Liver (tissue), 9 donors: ENCODE measurements around the gene B3GALT4. TPM values are rescaled to one million over a fixed set of nuclear protein-coding genes. Genes with fewer than 3 reads are reported as not detected.
A peak's percentile ranks its signal among the peaks of the same experiment; 100 is the strongest.

Experiments used
- DNase-seq: peaks from one replicate; pipeline ENCODE4 v3.0.0-alpha.2; 2017; ENCODE audit warnings: low spot score
- H3K27ac ChIP-seq, 2 donors: one replicate each; pipeline ENCODE4 v1.7.0; 2013; ENCODE audit warnings: inconsistent platforms in 2 of 2, low read length in 2 of 2, control low read depth in 1 of 2, low read depth in 1 of 2, mild to moderate bottlenecking in 1 of 2
- H3K27me3 ChIP-seq, 4 donors: one replicate each; pipeline versions ENCODE4 v1.6.1 to v1.7.0; 2013; ENCODE audit warnings: low read length in 3 of 4, inconsistent platforms in 1 of 4, mild to moderate bottlenecking in 1 of 4, moderate library complexity in 1 of 4; ENCODE audit not compliant: control insufficient read depth in 4 of 4, insufficient read depth in 4 of 4
- H3K36me3 ChIP-seq, 4 donors: one replicate each; pipeline versions ENCODE4 v1.6.1 to v1.7.0; 2013; ENCODE audit warnings: low read length in 3 of 4, mild to moderate bottlenecking in 3 of 4, low read depth in 1 of 4, moderate library complexity in 1 of 4; ENCODE audit not compliant: control insufficient read depth in 4 of 4, insufficient read depth in 3 of 4
- H3K4me1 ChIP-seq, 4 donors: one replicate each; pipeline versions ENCODE4 v1.6.1 to v1.7.0; 2013; ENCODE audit warnings: low read length in 3 of 4, mild to moderate bottlenecking in 3 of 4, moderate library complexity in 1 of 4; ENCODE audit not compliant: control insufficient read depth in 4 of 4, insufficient read depth in 4 of 4
- H3K4me3 ChIP-seq, 3 donors: one replicate each; pipeline versions ENCODE4 v1.6.1 to v1.7.0; 2013; ENCODE audit warnings: low read length in 3 of 3, control low read depth in 1 of 3, low read depth in 1 of 3, mild to moderate bottlenecking in 1 of 3
- H3K9ac ChIP-seq, 2 donors: one replicate each; pipeline ENCODE4 v1.7.0; 2013; ENCODE audit warnings: low read length in 2 of 2, mild to moderate bottlenecking in 2 of 2, moderate library complexity in 2 of 2, control low read depth in 1 of 2, low read depth in 1 of 2
- H3K9me3 ChIP-seq, 4 donors: one replicate each; pipeline versions ENCODE4 v1.6.1 to v1.7.0; 2013; ENCODE audit warnings: low read length in 3 of 4; ENCODE audit not compliant: control insufficient read depth in 4 of 4
- ATF3 ChIP-seq: IDR thresholded peaks from 2 replicates; pipeline ENCODE4 v1.6.1; 2016; ENCODE audit warnings: antibody characterized with exemption
- EGR1 ChIP-seq, 2 donors: IDR thresholded peaks; 2 replicates each; pipeline ENCODE4 v1.6.1; 2016 to 2018; ENCODE audit warnings: antibody characterized with exemption in 2 of 2, low read depth in 2 of 2
- FOXA1 ChIP-seq: IDR thresholded peaks from 2 replicates; pipeline ENCODE4 v1.6.1; 2016; ENCODE audit warnings: antibody characterized with exemption
- FOXA2 ChIP-seq: IDR thresholded peaks from 2 replicates; pipeline ENCODE4 v1.6.1; 2016; ENCODE audit warnings: antibody characterized with exemption
- GABPA ChIP-seq, 2 donors: IDR thresholded peaks in 1 of 2; conservative IDR thresholded peaks in 1 of 2; 2 replicates each; pipeline ENCODE4 v1.6.1; 2016; ENCODE audit warnings: antibody characterized with exemption in 2 of 2, mild to moderate bottlenecking in 1 of 2, moderate library complexity in 1 of 2
- HNF4A ChIP-seq, 2 donors: conservative IDR thresholded peaks; 2 replicates each; pipeline ENCODE4 v1.6.1; 2016; ENCODE audit warnings: antibody characterized with exemption in 2 of 2, mild to moderate bottlenecking in 2 of 2
- HNF4G ChIP-seq: IDR thresholded peaks from 2 replicates; pipeline ENCODE4 v1.6.1; 2016; ENCODE audit warnings: antibody characterized with exemption
- JUND ChIP-seq, 2 donors: IDR thresholded peaks; 2 replicates each; pipeline ENCODE4 v1.6.1; 2016; ENCODE audit warnings: antibody characterized with exemption in 2 of 2
- NR2F2 ChIP-seq: IDR thresholded peaks from 2 replicates; pipeline ENCODE4 v1.6.1; 2016; ENCODE audit warnings: antibody characterized with exemption
- RAD21 ChIP-seq, 2 donors: IDR thresholded peaks; 2 replicates each; pipeline ENCODE4 v1.6.1; 2016; ENCODE audit warnings: antibody characterized with exemption in 2 of 2, mild to moderate bottlenecking in 2 of 2
- RXRA ChIP-seq, 2 donors: IDR thresholded peaks; 2 replicates each; pipeline ENCODE4 v1.6.1; 2017 to 2018; ENCODE audit warnings: antibody characterized with exemption in 2 of 2, mild to moderate bottlenecking in 1 of 2
- SP1 ChIP-seq: IDR thresholded peaks from 2 replicates; pipeline ENCODE4 v1.6.1; 2018; ENCODE audit warnings: antibody characterized with exemption, mild to moderate bottlenecking
- TAF1 ChIP-seq: conservative IDR thresholded peaks from 2 replicates; pipeline ENCODE4 v1.6.1; 2016; ENCODE audit warnings: antibody characterized with exemption, mild to moderate bottlenecking
- YY1 ChIP-seq: IDR thresholded peaks from 2 replicates; pipeline ENCODE4 v1.6.1; 2016; ENCODE audit warnings: antibody characterized with exemption, mild to moderate bottlenecking
- WGBS: extraction: QIAGEN DNeasy Blood & Tissue Kit; methylation state at CpG from one replicate; pipeline ENCODE4 v1.1.7; 2013; 5-methylcytosine and 5-hydroxymethylcytosine counted together
- polyA plus RNA-seq, 2 donors: library from polyadenylated mRNA; stranded (reverse) in 1 of 2; unstranded in 1 of 2; fragments of 200-250 nt in 1 of 2; fragments of >200 nt in 1 of 2; fragmentation: Nextera tagmentation in 1 of 2; extraction: Ambion mirVana in 1 of 2; gene quantifications; one replicate each; pipeline versions ENCODE4 v1.2.1 to v1.2.3, GENCODE V29; 2013 to 2015
- total RNA-seq, 2 donors: library from RNA; depleted of rRNA; stranded (reverse); fragments of >200 nt; gene quantifications; one replicate each; pipeline ENCODE4 v1.2.3, GENCODE V29; 2014
- TF ChIP-seq, protein P1 (sequence below): IDR thresholded peaks from 2 replicates; pipeline ENCODE4 v1.6.1; 2016; ENCODE audit warnings: antibody characterized with exemption
- TF ChIP-seq, protein P2 (sequence below): IDR thresholded peaks from 2 replicates; pipeline ENCODE4 v1.6.1; 2016; ENCODE audit warnings: antibody characterized with exemption
- TF ChIP-seq, protein P3 (sequence below): fragments of 150-350 bp; IDR thresholded peaks from 2 replicates; pipeline ENCODE4 v1.5.1; 2017; ENCODE audit warnings: improper control_type of control experiment, low read depth, low read length; ENCODE audit not compliant: missing input control
- donor health status: healthy.
- donor health status: healthy.
- donor health status: healthy.
- donor health status: healthy.
- donor health status: healthy.

Gene B3GALT4
- total and polyA plus RNA-seq, 4 donors: 1.5 to 2.7 (median 1.9) TPM

DNA sequence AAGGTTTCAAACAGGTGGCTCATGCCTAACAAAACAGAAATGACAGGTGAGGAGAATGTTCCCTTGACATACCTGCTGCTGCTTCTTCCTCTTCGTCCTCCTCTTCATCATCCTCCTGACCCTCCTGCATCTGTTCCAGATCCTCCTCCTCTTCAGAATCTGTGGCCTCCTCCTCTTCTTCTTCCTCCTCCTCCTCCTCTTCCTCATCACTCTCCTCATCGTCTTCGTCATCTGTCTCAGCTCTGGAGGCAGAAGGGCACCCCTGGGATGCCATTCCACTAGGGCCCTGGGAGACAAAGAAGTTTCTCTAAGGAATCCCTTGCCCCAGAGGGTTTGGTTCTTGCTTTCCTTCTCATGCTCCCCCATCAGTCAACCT, 43.0 kb downstream of the B3GALT4 start:
- Histone ChIP-seq H3K27me3 (no peaks in the 10 kb centered on the region), H3K9me3 (no peaks in the 10 kb centered on the region), H3K4me1 (peaks cover 21 to 59% (median 50%) of the 10 kb centered on the region in 4 donors), H3K36me3 (peaks cover 0 to 16% (median 8%) of the 10 kb centered on the region in 4 donors), H3K27ac (peak overlapping the region; percentile 47 to 85), H3K9ac (no peak overlapping the region), H3K4me3 (no peak overlapping the region)
- TF ChIP-seq SP1 (no peak), EGR1 (IDR thresholded peaks at IDR 0.05; ENCODE audit: low read depth in 2 of 2) (no peak), JUND (IDR thresholded peaks at IDR 0.05) (no peak), FOXA2 (no peak), FOXA1 (no peak), RXRA (IDR thresholded peaks at IDR 0.05) (no peak), NR2F2 (no peak), HNF4A (conservative IDR thresholded peaks at IDR 0.05) (no peak), RAD21 (IDR thresholded peaks at IDR 0.05) (no peak), YY1 (no peak)
- TF ChIP-seq, protein P1, sequence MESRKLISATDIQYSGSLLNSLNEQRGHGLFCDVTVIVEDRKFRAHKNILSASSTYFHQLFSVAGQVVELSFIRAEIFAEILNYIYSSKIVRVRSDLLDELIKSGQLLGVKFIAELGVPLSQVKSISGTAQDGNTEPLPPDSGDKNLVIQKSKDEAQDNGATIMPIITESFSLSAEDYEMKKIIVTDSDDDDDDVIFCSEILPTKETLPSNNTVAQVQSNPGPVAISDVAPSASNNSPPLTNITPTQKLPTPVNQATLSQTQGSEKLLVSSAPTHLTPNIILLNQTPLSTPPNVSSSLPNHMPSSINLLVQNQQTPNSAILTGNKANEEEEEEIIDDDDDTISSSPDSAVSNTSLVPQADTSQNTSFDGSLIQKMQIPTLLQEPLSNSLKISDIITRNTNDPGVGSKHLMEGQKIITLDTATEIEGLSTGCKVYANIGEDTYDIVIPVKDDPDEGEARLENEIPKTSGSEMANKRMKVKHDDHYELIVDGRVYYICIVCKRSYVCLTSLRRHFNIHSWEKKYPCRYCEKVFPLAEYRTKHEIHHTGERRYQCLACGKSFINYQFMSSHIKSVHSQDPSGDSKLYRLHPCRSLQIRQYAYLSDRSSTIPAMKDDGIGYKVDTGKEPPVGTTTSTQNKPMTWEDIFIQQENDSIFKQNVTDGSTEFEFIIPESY: no peak
- TF ChIP-seq, protein P2, sequence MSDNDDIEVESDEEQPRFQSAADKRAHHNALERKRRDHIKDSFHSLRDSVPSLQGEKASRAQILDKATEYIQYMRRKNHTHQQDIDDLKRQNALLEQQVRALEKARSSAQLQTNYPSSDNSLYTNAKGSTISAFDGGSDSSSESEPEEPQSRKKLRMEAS: no peak
- WGBS: 92% methylated on average over 3 of the region's 3 CpGs
- DNase-seq: no peak

DNA sequence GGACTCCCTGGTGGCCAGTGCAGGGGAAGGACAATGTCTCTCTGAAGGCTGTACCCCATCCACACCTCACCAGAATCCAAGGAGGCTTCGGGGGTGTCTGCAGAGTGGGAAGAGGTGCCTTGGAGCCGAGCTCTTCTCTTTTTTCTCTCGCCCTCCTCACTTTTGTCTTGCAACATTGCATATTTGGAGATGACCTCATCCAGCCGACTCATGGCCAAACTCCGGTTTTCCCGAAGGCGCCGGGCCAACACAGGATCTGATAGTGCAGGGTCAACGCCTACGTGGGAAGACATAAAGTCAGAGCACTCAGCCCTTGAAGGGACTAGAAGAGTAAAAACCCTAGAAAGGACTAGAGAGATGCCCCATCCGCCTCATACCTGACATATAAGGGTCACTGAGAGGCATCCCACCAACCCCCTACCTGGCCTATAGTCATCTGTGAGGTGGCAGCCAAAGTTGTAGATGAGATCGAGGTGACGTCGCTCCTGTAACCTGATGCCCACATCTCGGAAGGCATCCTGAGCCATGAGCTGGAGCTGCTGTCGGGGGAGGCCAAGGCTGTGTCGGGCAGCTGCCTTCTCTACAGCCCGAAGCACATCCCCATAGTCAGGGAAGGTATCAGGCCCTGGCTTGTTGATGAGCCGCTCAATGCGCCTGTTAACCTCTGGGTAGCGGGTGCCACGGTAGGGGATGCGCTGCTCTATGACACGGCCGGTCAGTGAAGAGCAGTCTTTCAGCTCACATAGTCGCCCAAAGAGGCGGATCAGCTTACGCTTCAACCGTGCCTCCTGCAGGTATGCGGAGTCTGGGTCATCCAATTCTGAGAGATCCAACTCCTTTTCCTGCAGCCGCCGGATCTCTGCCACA, 43.6 kb downstream of the B3GALT4 start:
- DNase-seq: no peak
- 73% methylated on average over 32 of the region's 32 CpGs for WGBS
- Histone ChIP-seq H3K27ac (peak overlapping the region; percentile 47 to 85), H3K4me3 (no peak overlapping the region), H3K36me3 (peaks cover 0 to 16% (median 8%) of the 10 kb centered on the region in 4 donors), H3K9me3 (no peaks in the 10 kb centered on the region), H3K9ac (no peak overlapping the region), H3K4me1 (peaks cover 20 to 54% (median 48%) of the 10 kb centered on the region in 4 donors), H3K27me3 (no peaks in the 10 kb centered on the region)
- TF ChIP-seq HNF4G (no peak), JUND (IDR thresholded peaks at IDR 0.05) (peak; percentile 86 to 96), ATF3 (peak; percentile 59), GABPA (IDR thresholded peaks at IDR 0.05 in 1 of 2, conservative IDR thresholded peaks at IDR 0.05 in 1 of 2) (peak in 1 of 2 donors; percentile 7), YY1 (no peak), NR2F2 (no peak), HNF4A (conservative IDR thresholded peaks at IDR 0.05) (peak; percentile 13 to 29)

GRCh38 chr6:33321227-33321626, 44.3 kb downstream of the B3GALT4 start:
- Histone ChIP-seq H3K9me3 (no peaks in the 10 kb centered on the region), H3K27me3 (no peaks in the 10 kb centered on the region), H3K4me1 (peaks cover 20 to 54% (median 48%) of the 10 kb centered on the region in 4 donors), H3K27ac (peak overlapping the region in 1 of 2 donors; percentile 85), H3K4me3 (no peak overlapping the region), H3K9ac (no peak overlapping the region), H3K36me3 (peaks cover 0 to 16% (median 8%) of the 10 kb centered on the region in 4 donors)
- no peak for DNase-seq
- no peak for TF ChIP-seq JUND (IDR thresholded peaks at IDR 0.05)
- TF ChIP-seq, protein P1: no peak
- TF ChIP-seq SP1: no peak
- TF ChIP-seq FOXA1: no peak
- no peak for TF ChIP-seq NR2F2
- TF ChIP-seq HNF4A (conservative IDR thresholded peaks at IDR 0.05): no peak
- no peak for TF ChIP-seq TAF1
- TF ChIP-seq HNF4G: no peak
- TF ChIP-seq, protein P3, sequence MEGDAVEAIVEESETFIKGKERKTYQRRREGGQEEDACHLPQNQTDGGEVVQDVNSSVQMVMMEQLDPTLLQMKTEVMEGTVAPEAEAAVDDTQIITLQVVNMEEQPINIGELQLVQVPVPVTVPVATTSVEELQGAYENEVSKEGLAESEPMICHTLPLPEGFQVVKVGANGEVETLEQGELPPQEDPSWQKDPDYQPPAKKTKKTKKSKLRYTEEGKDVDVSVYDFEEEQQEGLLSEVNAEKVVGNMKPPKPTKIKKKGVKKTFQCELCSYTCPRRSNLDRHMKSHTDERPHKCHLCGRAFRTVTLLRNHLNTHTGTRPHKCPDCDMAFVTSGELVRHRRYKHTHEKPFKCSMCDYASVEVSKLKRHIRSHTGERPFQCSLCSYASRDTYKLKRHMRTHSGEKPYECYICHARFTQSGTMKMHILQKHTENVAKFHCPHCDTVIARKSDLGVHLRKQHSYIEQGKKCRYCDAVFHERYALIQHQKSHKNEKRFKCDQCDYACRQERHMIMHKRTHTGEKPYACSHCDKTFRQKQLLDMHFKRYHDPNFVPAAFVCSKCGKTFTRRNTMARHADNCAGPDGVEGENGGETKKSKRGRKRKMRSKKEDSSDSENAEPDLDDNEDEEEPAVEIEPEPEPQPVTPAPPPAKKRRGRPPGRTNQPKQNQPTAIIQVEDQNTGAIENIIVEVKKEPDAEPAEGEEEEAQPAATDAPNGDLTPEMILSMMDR: no peak
- TF ChIP-seq, protein P2: no peak
- TF ChIP-seq ATF3: no peak
- 91% methylated on average over 9 of the region's 9 CpGs for WGBS
